GM23338 (cell line): ENCODE measurements around the gene DLX2. TPM values are rescaled to one million over a fixed set of nuclear protein-coding genes. Genes with fewer than 3 reads are reported as not detected.

Source experiments
- ATAC-seq: fragments of 200-7000 bp; cut with Tn5 transposase; 3 replicates; pipeline ENCODE4 v1.9.1; 2020
- DNase-seq: peaks from one replicate; pipeline ENCODE4 v3.0.0-alpha.2; 2015; ENCODE audit warnings: low spot score
- H2AFZ ChIP-seq: fragments of 200-600 bp; sonication (generic); 2 replicates; pipeline ENCODE4 v1.8.0; 2016; ENCODE audit warnings: antibody characterized with exemption, mild to moderate bottlenecking, moderate library complexity
- H3F3A ChIP-seq: fragments of 200-600 bp; sonication (generic); replicated peaks from 2 replicates; pipeline ENCODE4 v1.8.0; 2017; ENCODE audit warnings: antibody characterized with exemption, mixed run types, low read depth
- H3K27ac ChIP-seq: fragments of 200-600 bp; sonication (generic); 2 replicates; pipeline ENCODE4 v1.6.1; 2016; ENCODE audit warnings: low read depth
- H3K27me3 ChIP-seq: fragments of 200-600 bp; sonication (generic); 2 replicates; pipeline ENCODE4 v1.8.0; 2016; ENCODE audit warnings: mild to moderate bottlenecking, mixed run types, moderate library complexity; ENCODE audit not compliant: insufficient read depth
- H3K36me3 ChIP-seq: fragments of 200-600 bp; sonication (generic); 2 replicates; pipeline ENCODE4 v1.8.0; 2016; ENCODE audit warnings: mild to moderate bottlenecking; ENCODE audit not compliant: insufficient read depth
- H3K4me1 ChIP-seq: fragments of 200-600 bp; sonication (generic); 2 replicates; pipeline ENCODE4 v1.8.0; 2016; ENCODE audit warnings: mild to moderate bottlenecking, moderate library complexity; ENCODE audit not compliant: insufficient read depth
- H3K4me2 ChIP-seq: fragments of 200-600 bp; sonication (generic); 2 replicates; pipeline ENCODE4 v1.7.1; 2017; ENCODE audit warnings: mixed run types
- H3K4me3 ChIP-seq: fragments of 200-600 bp; sonication (generic); 2 replicates; pipeline ENCODE4 v1.6.1; 2016; ENCODE audit warnings: mixed run types
- H3K79me2 ChIP-seq: fragments of 200-600 bp; sonication (generic); replicated peaks from 2 replicates; pipeline ENCODE4 v1.8.0; 2017; ENCODE audit warnings: mild to moderate bottlenecking; ENCODE audit not compliant: insufficient read depth
- H3K9me2 ChIP-seq: fragments of 200-600 bp; sonication (generic); 2 replicates; pipeline ENCODE4 v1.8.0; 2017; ENCODE audit not compliant: insufficient read depth
- H4K20me1 ChIP-seq: fragments of 200-600 bp; sonication (generic); replicated peaks from 2 replicates; pipeline ENCODE4 v1.8.0; 2017; ENCODE audit warnings: mild to moderate bottlenecking; ENCODE audit not compliant: insufficient read depth
- H3K27ac Mint-ChIP-seq: 2 replicates; pipeline ENCODE4 v1.8.0; 2020; ENCODE audit warnings: inconsistent platforms, mild to moderate bottlenecking, moderate library complexity, mixed read lengths
- H3K27me3 Mint-ChIP-seq: 3 replicates; pipeline ENCODE4 v1.8.0; 2022; ENCODE audit warnings: low read depth, mild to moderate bottlenecking, moderate library complexity, mixed read lengths, inconsistent platforms; ENCODE audit not compliant: insufficient read depth, poor library complexity
- H3K36me3 Mint-ChIP-seq: 3 replicates; pipeline ENCODE4 v1.8.0; 2021; ENCODE audit warnings: low read depth, mild to moderate bottlenecking, inconsistent platforms, moderate library complexity, mixed read lengths
- H3K4me1 Mint-ChIP-seq: 3 replicates; pipeline ENCODE4 v1.8.0; 2020; ENCODE audit warnings: mild to moderate bottlenecking, inconsistent platforms, mixed read lengths
- H3K4me3 Mint-ChIP-seq: 3 replicates; pipeline ENCODE4 v1.8.0; 2021; ENCODE audit warnings: moderate library complexity, mild to moderate bottlenecking, inconsistent platforms, mixed read lengths
- H3K9me3 Mint-ChIP-seq: 3 replicates; pipeline ENCODE4 v1.8.0; 2020; ENCODE audit warnings: moderate library complexity, mild to moderate bottlenecking, inconsistent platforms, mixed read lengths
- CREB1 ChIP-seq: fragments of 250-450 bp; sonication (Bioruptor Pico); IDR thresholded peaks from 2 replicates; pipeline ENCODE4 v1.5.0; 2020; ENCODE audit warnings: low read depth, mild to moderate bottlenecking, moderate library complexity
- EZH2 ChIP-seq: fragments of 200-600 bp; sonication (generic); IDR thresholded peaks from one replicate; pipeline ENCODE4 v1.8.0; 2017; ENCODE audit warnings: antibody characterized with exemption, mild to moderate bottlenecking, low read depth; ENCODE audit not compliant: unreplicated experiment
- EZH2phosphoT487 ChIP-seq: fragments of 200-600 bp; sonication (generic); IDR thresholded peaks from one replicate; pipeline ENCODE4 v1.8.1; 2018; ENCODE audit warnings: antibody characterized with exemption; ENCODE audit not compliant: unreplicated experiment
- ZNF114 ChIP-seq: fragments of 250-450 bp; sonication (Bioruptor Pico); IDR thresholded peaks from 2 replicates; pipeline ENCODE4 v1.5.0; 2020; ENCODE audit warnings: mild to moderate bottlenecking, moderate library complexity
- ZNF331 ChIP-seq: fragments of 250-450 bp; sonication (Bioruptor Pico); IDR thresholded peaks from 2 replicates; pipeline ENCODE4 v1.5.0; 2020; ENCODE audit warnings: low read depth, mild to moderate bottlenecking, moderate library complexity
- polyA plus RNA-seq: library from polyadenylated mRNA; unstranded; fragments of >200 nt; fragmentation: Nextera tagmentation; extraction: Ambion mirVana; gene quantifications from 2 replicates; pipeline ENCODE4 v1.2.1, GENCODE V29; 2016
- total RNA-seq: library from RNA; depleted of rRNA; stranded (reverse); fragments of >200 nt; shearing (Covaris generic); gene quantifications from 2 replicates; pipeline ENCODE4 v1.2.3, GENCODE V29; 2014
- TF ChIP-seq, protein P1 (sequence below): IDR thresholded peaks from 2 replicates; pipeline ENCODE4 v1.6.1; 2016; ENCODE audit warnings: antibody characterized with exemption

Gene DLX2
- total and polyA plus RNA-seq, 2 experiments from 2014 or later, result 0.08 to 0.24 TPM

DNA sequence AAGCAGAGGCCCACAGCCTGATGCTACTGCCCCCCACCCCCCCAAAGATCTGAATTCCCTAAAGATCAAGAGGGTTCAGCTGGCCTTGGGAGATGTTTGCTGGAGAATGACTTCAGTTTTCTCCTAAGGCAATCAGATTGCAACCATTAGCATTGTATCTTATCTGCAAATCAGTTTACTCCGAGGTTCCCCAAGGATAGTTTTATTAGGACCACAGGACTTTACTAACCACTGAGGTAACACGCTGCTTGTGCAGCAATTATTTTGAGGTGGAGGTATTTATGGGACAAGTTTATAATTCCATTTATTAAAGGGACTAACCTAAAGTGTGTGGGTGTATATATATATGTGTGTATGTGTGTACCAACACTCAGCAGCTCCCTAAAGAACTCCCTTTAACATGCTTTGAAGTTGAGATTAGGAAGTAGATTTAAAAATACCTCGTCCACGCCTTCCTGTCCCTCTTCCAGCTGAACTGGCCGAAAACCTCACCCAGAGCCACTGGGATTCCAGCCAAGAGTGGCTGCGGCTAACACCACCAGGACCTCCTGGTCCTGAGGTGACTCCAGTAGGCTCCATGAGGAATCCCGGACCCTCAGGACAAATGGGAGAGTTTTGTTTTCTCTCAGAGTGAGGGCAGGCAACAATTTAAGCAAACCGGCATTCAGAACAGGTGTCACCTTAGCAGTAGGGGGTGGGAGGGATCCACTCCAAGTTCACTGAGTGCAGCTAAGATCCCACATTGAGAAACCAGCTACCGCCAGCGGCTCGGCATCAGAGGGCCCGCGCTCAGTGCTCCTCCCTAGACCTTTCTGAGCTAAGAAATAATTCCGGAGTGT is 20.4 kb downstream of the DLX2 start:
- Mint-ChIP-seq H3K4me3 (no peak overlapping the region), H3K36me3 (no peaks in the 10 kb centered on the region), H3K9me3 (peaks cover 3% of the 10 kb centered on the region; the same call in 2 of the 3 replicates), H3K27ac (no peak overlapping the region), H3K27me3 (peaks cover 96% of the 10 kb centered on the region), H3K4me1 (peaks cover 51% of the 10 kb centered on the region)
- TF ChIP-seq, protein P1, sequence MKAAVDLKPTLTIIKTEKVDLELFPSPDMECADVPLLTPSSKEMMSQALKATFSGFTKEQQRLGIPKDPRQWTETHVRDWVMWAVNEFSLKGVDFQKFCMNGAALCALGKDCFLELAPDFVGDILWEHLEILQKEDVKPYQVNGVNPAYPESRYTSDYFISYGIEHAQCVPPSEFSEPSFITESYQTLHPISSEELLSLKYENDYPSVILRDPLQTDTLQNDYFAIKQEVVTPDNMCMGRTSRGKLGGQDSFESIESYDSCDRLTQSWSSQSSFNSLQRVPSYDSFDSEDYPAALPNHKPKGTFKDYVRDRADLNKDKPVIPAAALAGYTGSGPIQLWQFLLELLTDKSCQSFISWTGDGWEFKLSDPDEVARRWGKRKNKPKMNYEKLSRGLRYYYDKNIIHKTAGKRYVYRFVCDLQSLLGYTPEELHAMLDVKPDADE, result no peak
- TF ChIP-seq EZH2, result peak; percentile 49
- Histone ChIP-seq H3K4me2 (peak overlapping the region; percentile 87), H3K27ac (no peak overlapping the region), H3K4me1 (peaks cover 73% of the 10 kb centered on the region), H2AFZ (no peak overlapping the region), H3K27me3 (peaks cover 100% of the 10 kb centered on the region), H3K36me3 (no peaks in the 10 kb centered on the region), H3K9me2 (no peaks in the 10 kb centered on the region), H4K20me1 (peaks cover 38% of the 10 kb centered on the region), H3F3A (peaks cover 59% of the 10 kb centered on the region), H3K4me3 (peak overlapping the region; percentile 65), H3K79me2 (no peaks in the 10 kb centered on the region)
- peak; percentile 64 for DNase-seq
- no peak for ATAC-seq

DNA sequence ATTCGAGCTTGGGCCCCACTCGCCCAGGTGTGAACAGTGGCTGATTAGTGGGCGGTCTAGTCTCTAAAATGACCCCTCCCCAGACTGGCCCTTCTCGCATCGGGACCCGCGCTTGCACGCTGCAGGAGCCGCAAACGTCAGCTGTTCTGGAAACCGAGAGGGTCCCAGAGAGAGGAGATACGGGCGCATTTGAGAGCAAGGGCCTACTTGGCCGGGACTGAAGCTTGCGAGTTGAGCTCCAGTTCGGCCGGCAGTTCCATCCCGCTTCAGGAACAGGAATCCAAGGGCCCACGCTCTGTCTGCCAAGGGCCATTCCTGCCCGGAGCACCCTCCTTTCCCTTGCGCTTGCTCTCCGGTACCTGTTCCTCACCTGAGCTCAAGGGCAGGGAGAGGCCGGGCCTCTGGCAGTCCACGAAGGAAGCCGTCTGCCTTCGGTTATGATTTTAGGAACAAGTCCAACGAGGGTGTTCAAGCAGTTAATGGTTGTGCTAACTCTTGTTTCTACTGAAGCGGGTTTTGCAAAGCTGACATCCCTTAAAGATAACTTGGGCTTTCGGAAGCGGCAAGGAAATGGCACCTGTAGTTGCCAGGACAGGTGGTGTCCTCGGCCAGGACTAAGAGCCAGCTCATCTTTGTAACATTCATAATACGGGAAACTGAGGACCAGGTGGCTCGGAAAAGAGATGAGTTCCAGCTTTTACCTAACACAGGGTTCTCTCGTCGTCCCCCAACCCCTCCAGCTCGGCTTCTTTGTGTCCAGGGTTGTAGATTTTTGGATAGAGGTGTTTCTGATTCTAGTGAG is 21.3 kb downstream of the DLX2 start:
- ATAC-seq (peak; percentile 2), DNase-seq (peak; percentile 76)
- no peak overlapping the region for H3K27ac ChIP-seq
- peak overlapping the region; percentile 52 for H3K4me3 ChIP-seq
- no peak overlapping the region for H2AFZ ChIP-seq
- no peaks in the 10 kb centered on the region for H3K9me2 ChIP-seq
- peak; percentile 98 for TF ChIP-seq EZH2
- peak; percentile 61 for TF ChIP-seq EZH2phosphoT487
- no peak for TF ChIP-seq CREB1 (CRISPR knock-in tag)
- H3K79me2 ChIP-seq, result no peaks in the 10 kb centered on the region
- Mint-ChIP-seq H3K36me3 (no peaks in the 10 kb centered on the region), H3K4me3 (peak overlapping the region; percentile 53), H3K9me3 (peaks cover 3% of the 10 kb centered on the region; the same call in 2 of the 3 replicates), H3K27me3 (peaks cover 87% of the 10 kb centered on the region), H3K4me1 (peaks cover 43% of the 10 kb centered on the region), H3K27ac (no peak overlapping the region)
- H3K27me3 ChIP-seq, result peaks cover 100% of the 10 kb centered on the region
- no peaks in the 10 kb centered on the region for H3K36me3 ChIP-seq
- peaks cover 51% of the 10 kb centered on the region for H3F3A ChIP-seq
- peak overlapping the region; percentile 77 for H3K4me2 ChIP-seq
- H3K4me1 ChIP-seq, result peaks cover 64% of the 10 kb centered on the region
- peaks cover 38% of the 10 kb centered on the region for H4K20me1 ChIP-seq

DNA sequence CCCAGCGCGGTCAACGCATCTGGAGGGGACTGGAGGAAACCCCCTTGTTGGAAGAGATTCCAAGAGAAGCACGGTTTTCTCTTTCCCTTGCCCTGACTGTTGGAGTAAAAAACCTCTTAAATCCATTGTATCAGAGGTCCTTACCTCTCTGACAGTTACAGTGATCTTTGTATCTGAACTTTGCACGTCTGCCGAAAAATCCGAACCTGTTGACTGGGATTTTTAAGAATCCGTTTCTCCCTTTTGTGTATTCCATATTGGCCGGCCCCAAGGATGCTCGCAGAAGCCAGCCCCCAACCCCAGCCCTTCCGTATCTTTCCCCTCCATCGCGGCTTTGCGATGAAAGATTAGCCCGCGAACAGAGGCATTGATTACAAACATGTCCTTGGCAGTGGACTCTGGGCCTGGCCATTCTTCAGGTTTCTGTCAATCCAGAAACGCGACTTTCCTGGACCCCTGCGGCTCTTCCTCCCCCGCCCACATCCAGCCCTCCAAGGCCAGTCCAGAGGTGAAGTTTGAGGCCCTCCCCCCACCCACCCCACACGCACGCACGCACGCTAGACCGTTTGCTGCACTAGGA is 22.0 kb downstream of the DLX2 start:
- H4K20me1 ChIP-seq, result peaks cover 35% of the 10 kb centered on the region
- Mint-ChIP-seq H3K9me3 (peaks cover 3% of the 10 kb centered on the region; the same call in 2 of the 3 replicates), H3K36me3 (no peaks in the 10 kb centered on the region), H3K27me3 (peaks cover 80% of the 10 kb centered on the region), H3K4me3 (peak overlapping the region; percentile 53), H3K4me1 (peaks cover 40% of the 10 kb centered on the region), H3K27ac (no peak overlapping the region)
- peak overlapping the region; percentile 52 for H3K4me3 ChIP-seq
- peaks cover 57% of the 10 kb centered on the region for H3K4me1 ChIP-seq
- peaks cover 46% of the 10 kb centered on the region for H3F3A ChIP-seq
- ATAC-seq (no peak), DNase-seq (no peak)
- no peaks in the 10 kb centered on the region for H3K36me3 ChIP-seq
- no peak overlapping the region for H3K27ac ChIP-seq
- H3K4me2 ChIP-seq, result peak overlapping the region; percentile 77
- H3K79me2 ChIP-seq, result no peaks in the 10 kb centered on the region
- no peak overlapping the region for H2AFZ ChIP-seq
- H3K9me2 ChIP-seq, result no peaks in the 10 kb centered on the region
- peaks cover 98% of the 10 kb centered on the region for H3K27me3 ChIP-seq
- peak; percentile 9 for TF ChIP-seq EZH2
- no peak for TF ChIP-seq EZH2phosphoT487
- TF ChIP-seq, protein P1, result no peak
- no peak for TF ChIP-seq ZNF331 (CRISPR knock-in tag)
- TF ChIP-seq ZNF114, result no peak
